Renal pelvis (tissue), 4 donors: Measurements from ENCODE around the gene WSCD1. TPM values are rescaled to one million over a fixed set of nuclear protein-coding genes. Genes with fewer than 3 reads are reported as not detected.

Experiments used
- DNase-seq: peaks from one replicate; pipeline ENCODE4 v3.0.0-alpha.2; 2013
- polyA plus RNA-seq, 3 donors: library from polyadenylated mRNA; unstranded; fragments of 120-200 nt; gene quantifications; one replicate each; pipeline ENCODE4 v1.2.1, GENCODE V29; 2013; ENCODE audit not compliant: insufficient read length in 3 of 3

WSCD1 gene
- polyA plus RNA-seq, 3 donors: 12.0 to 16.1 (median 12.8) TPM

- DNase-seq: no peak
Measured at GRCh38 chr17:6147042-6147441, 76.9 kb downstream of the WSCD1 start.

- no peak for DNase-seq
Measured at GRCh38 chr17:6153375-6153774, 83.2 kb downstream of the WSCD1 start.

GRCh38 chr17:6157716-6158115 is 87.5 kb downstream of the WSCD1 start:
- DNase-seq: no peak

GRCh38 chr17:6159541-6160231 is 89.5 kb downstream of the WSCD1 start:
- DNase-seq: no peak

GRCh38 chr17:6160232-6160555 is 90.0 kb downstream of the WSCD1 start:
- DNase-seq: no peak

GRCh38 chr17:6160911-6161855 is 91.0 kb downstream of the WSCD1 start:
- peak; percentile 45 for DNase-seq

- DNase-seq: no peak
Measured at GRCh38 chr17:6162216-6162615, 92.0 kb downstream of the WSCD1 start.

- no peak for DNase-seq
Measured at GRCh38 chr17:6162892-6163291, 92.7 kb downstream of the WSCD1 start.

GRCh38 chr17:6163612-6164333 is 93.6 kb downstream of the WSCD1 start:
- DNase-seq: no peak

- DNase-seq: no peak
Measured at GRCh38 chr17:6164996-6165395, 94.8 kb downstream of the WSCD1 start.

- DNase-seq: no peak
Measured at GRCh38 chr17:6165806-6166205, 95.6 kb downstream of the WSCD1 start.

- no peak for DNase-seq
Measured at GRCh38 chr17:6166492-6167179, 96.5 kb downstream of the WSCD1 start.

- DNase-seq: no peak
Measured at GRCh38 chr17:6168296-6168695, 98.1 kb downstream of the WSCD1 start.

- DNase-seq: no peak
Measured at GRCh38 chr17:6170349-6170748, 100.2 kb downstream of the WSCD1 start.

GRCh38 chr17:6172642-6173330 is 102.6 kb downstream of the WSCD1 start:
- DNase-seq: no peak

GRCh38 chr17:6173653-6174052 is 103.5 kb downstream of the WSCD1 start:
- DNase-seq: no peak
